Activated CD4-positive, alpha-beta T cell treated with anti-CD3 and anti-CD28 coated beads, Interleukin-2, amount 50 U/mL, for 1 hour (primary cell): ENCODE results near the gene CEBPG.

Experiments used
- DNase-seq: peaks from one replicate; pipeline ENCODE4 v3.0.0-alpha.2; 2020

The CEBPG gene

DNA sequence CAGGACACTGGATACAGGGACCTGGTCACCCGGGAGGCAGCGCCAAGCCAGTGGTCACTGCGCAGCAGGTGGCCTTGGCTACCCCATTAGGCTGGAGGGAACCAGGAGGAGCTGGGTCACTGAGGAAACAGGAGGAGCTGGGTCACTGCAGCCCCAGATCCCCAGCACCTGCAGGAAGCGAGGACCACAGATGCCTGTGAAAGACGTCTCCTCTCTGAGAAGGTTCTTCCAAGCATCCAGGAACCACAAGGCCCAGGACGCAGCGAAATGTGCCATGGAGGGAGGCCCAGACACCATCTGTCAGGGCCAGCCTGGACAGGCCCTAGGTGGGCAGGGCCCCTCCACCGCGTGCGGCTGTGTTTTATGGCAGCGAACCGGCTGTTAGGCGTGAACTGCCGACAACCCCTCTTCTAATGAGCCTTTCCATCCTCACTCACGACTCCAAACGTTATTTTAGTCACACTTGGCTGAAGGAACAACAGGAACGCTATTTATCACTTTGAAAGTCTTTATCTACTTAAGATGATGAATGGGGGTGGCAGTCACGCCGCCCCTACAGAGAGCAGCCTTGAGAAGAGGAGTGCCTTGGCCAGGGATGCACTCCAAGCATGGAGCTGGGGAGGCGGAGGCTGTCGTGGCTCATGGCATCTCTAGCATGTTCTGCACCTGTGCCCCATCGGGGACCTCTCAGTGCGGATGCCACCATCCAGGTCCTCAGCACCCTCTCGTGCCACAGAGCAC lies 53.3 kb downstream of the CEBPG start:
- DNase-seq: no peak

GRCh38 chr19:33427801-33428626 lies 54.5 kb downstream of the CEBPG start:
- DNase-seq: no peak

- no peak for DNase-seq
Observed at GRCh38 chr19:33428627-33429125, 55.2 kb downstream of the CEBPG start.

DNA sequence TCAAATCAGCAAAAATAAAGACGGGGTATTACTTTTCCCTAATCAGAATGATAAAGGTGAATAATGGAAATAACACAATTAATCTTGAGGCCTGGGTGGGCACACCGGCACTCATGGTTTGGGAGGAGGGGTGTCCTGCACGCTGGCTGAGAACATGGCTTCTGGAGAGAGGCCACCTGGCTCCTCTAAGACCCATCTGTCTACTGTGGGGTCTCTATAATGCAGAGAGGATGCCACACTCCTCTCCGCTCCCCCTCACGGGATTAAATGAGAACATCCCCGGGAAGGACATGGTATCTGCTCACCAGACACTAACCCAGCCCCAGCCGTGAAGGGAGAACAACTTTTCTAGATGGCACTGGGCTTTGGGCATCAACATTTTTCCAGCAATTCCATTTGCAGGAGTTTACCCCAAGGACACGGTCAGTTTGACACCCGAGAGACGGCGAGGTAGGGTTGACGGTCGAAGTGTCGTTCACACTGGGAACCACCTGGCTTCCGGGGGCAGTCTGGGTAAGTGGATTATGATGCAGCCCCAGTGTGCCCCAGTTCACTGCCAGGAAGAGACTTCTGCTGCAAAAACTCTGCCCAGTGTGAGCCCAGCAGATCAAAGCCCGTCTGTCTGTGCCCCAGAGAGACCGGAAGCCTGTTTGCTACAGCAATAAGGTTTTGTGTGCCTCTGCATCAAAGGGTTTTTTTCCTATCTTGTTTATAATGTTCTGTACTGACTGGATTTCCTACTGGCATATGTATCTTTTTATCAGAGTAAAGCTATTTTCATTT lies 56.6 kb downstream of the CEBPG start:
- peak; percentile 24 for DNase-seq

DNA sequence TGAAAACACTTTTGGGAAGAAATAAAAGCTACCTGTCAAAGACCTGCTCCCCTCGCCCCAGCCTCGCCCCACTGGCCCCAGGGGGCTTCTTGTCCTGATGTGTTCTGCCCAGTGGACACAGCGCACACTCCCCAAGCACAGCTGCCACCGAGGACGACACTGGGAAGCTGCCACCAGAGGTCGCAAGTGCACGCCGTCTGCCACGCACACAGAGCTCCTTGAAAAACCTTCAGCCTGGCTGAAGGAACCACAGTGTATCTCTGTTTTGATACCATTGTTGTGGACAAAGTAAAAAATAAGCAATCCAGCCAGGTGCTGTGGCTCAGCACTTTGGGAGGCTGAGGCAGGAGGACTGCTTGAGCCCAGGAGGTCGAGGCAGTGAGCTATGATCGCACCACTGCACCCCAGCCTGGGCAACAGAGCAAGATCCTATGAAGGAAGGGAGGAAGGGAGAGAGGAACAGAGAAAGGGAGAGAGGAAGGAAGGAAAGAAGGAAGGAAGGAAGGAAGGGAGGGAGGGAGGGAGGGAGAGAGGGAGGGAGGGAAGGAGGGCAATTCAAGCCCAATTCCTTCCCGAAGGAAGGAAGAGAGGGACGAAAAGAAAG lies 57.3 kb downstream of the CEBPG start:
- DNase-seq: peak; percentile 66

DNA sequence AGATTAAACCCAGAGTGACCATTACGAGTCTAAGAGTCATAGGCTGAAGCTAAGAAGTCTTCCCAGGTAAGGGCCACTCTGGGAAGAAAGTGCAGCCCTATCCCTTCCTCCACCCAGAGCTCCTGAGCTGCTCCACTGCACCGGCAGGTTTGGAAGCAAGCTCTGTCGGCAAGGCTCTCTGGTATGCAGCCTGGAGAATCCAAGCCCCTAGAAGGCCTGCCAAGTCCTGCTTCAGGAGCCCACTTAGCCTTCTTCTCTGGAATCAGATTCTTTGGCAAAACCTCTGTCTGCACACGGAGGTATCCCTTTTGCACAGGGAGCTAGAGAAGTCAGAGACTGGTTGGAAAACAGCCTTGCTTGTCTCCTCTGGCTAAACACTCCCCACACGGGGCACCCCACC lies 58.5 kb downstream of the CEBPG start:
- no peak for DNase-seq
